Mesendoderm (in vitro differentiated cells): ENCODE data around the gene CCDC30. TPM values are rescaled to one million over a fixed set of nuclear protein-coding genes. Genes with fewer than 3 reads are reported as not detected.

ENCODE experiments used
- DNase-seq: peaks from one replicate; pipeline ENCODE4 v3.0.0; 2013
- H2AK5ac ChIP-seq: 2 replicates; pipeline ENCODE4 v1.6.1; 2013; ENCODE audit warnings: low read length, inconsistent platforms
- H2BK120ac ChIP-seq: 2 replicates; pipeline ENCODE4 v1.6.1; 2013; ENCODE audit warnings: low read depth, mild to moderate bottlenecking, low read length, moderate library complexity, mixed read lengths
- H2BK15ac ChIP-seq: replicated peaks from 2 replicates; pipeline ENCODE4 v1.6.1; 2013; ENCODE audit warnings: low read depth, mild to moderate bottlenecking, moderate library complexity
- H2BK5ac ChIP-seq: 2 replicates; pipeline ENCODE4 v1.6.1; 2013; ENCODE audit warnings: low read length, inconsistent platforms
- H3K18ac ChIP-seq: 2 replicates; pipeline ENCODE4 v1.6.1; 2013; ENCODE audit warnings: mild to moderate bottlenecking, low read length, mixed read lengths
- H3K23ac ChIP-seq: one replicate; pipeline ENCODE4 v1.6.1; 2013; ENCODE audit warnings: low read length
- H3K27ac ChIP-seq: 2 replicates; pipeline ENCODE4 v1.5.1; 2013; ENCODE audit warnings: low read depth, mild to moderate bottlenecking, inconsistent platforms, low read length, moderate library complexity
- H3K27me3 ChIP-seq: 2 replicates; pipeline ENCODE4 v1.6.1; 2013; ENCODE audit warnings: low read length, control low read depth, mild to moderate bottlenecking, inconsistent platforms; ENCODE audit not compliant: insufficient read depth, poor library complexity
- H3K36me3 ChIP-seq: 2 replicates; pipeline ENCODE4 v1.6.1; 2013; ENCODE audit warnings: low read length, inconsistent platforms; ENCODE audit not compliant: control insufficient read depth, insufficient read depth
- H3K4ac ChIP-seq: one replicate; pipeline ENCODE4 v1.6.1; 2013; ENCODE audit warnings: low read depth, mild to moderate bottlenecking, low read length, moderate library complexity
- H3K4me1 ChIP-seq: 2 replicates; pipeline ENCODE4 v1.6.1; 2013; ENCODE audit warnings: low read depth, low read length, inconsistent platforms; ENCODE audit not compliant: control insufficient read depth
- H3K4me2 ChIP-seq: 2 replicates; pipeline ENCODE4 v1.6.1; 2013; ENCODE audit warnings: low read length
- H3K4me3 ChIP-seq: 2 replicates; pipeline ENCODE4 v1.5.1; 2013; ENCODE audit warnings: mild to moderate bottlenecking, low read length
- H3K56ac ChIP-seq: one replicate; pipeline ENCODE4 v1.6.1; 2013; ENCODE audit warnings: low read length
- H3K79me1 ChIP-seq: 2 replicates; pipeline ENCODE4 v1.6.1; 2013; ENCODE audit warnings: low read length, inconsistent platforms
- H3K79me2 ChIP-seq: 2 replicates; pipeline ENCODE4 v1.6.1; 2013; ENCODE audit warnings: mild to moderate bottlenecking, low read length; ENCODE audit not compliant: control insufficient read depth, insufficient read depth
- H3K9ac ChIP-seq: 2 replicates; pipeline ENCODE4 v1.6.1; 2013; ENCODE audit warnings: low read length, inconsistent platforms
- H4K5ac ChIP-seq: one replicate; pipeline ENCODE4 v1.6.1; 2013; ENCODE audit warnings: low read length
- H4K8ac ChIP-seq: one replicate; pipeline ENCODE4 v1.6.1; 2013; ENCODE audit warnings: low read depth, mild to moderate bottlenecking, control low read depth, low read length, moderate library complexity
- WGBS: extraction: QIAGEN DNeasy Blood & Tissue Kit; methylation state at CpG from one replicate; pipeline ENCODE4 v1.1.7; 2013; ENCODE audit warnings: low lambda C conversion rate, missing lambda C conversion rate; ENCODE audit not compliant: insufficient coverage; ENCODE audit errors: extremely low coverage; 5-methylcytosine and 5-hydroxymethylcytosine counted together
- polyA plus RNA-seq, 2 experiments: library from polyadenylated mRNA; stranded (reverse); fragments of 200-250 nt; gene quantifications; one replicate each; pipeline ENCODE4 v1.2.3, GENCODE V29; 2013

CCDC30 gene
- polyA plus RNA-seq (2013, experiment 1 of 2): 1.2 TPM
- 1.5 TPM for polyA plus RNA-seq (2013, experiment 2 of 2)

DNA sequence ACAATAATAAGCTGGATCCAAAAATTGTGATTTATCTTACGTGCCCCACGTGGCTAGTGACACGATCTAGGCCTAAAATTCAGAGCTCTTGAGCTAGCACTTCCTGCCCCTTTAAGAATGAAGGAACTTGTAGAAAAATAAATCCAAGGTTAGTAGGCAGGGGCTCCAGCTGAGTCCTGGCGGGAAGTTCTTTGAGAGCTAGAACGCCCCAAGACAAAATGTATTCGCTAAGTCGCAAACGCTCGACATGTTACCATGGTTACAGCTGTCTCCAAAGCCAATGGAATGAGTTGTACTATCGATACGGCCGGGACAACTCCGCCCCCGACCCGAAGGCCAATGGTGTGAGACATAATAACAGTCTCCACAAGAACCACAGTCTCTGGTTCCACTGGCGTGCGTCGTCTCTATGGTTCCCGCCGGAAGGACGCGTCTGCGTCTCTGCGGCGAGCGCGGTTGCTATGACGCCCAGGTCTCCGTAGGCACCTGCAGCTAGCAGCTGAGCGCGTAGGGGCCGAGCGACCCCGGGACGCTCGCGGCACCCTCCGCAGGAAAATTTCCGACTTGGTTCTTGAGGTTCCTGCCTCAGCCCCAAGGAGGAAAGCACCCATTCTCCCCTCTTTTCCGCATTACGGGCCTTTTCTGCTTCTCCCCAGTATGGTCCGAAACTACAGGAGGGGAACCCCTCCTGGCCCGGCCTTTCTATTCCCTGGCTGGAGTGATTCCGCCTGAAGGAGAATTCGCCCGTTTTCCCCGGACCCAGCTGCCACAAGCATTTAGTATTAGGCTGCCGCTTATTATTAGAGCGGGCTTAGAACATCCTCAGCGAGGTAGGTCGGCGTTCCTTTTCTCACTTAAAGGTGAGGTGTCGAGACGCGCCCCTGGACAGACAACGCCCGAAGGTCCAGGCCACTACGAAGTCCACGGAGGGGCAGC, at the start of gene CCDC30:
TSS of gene CCDC30 (plus strand) at position 459 of the 936 bp plus-strand sequence. CDS start 17,266 bp downstream, outside the sequence.
- H3K27ac ChIP-seq: peak within 1 kb of the TSS; percentile 53
- no peak within 1 kb of the TSS for H2BK15ac ChIP-seq

DNA sequence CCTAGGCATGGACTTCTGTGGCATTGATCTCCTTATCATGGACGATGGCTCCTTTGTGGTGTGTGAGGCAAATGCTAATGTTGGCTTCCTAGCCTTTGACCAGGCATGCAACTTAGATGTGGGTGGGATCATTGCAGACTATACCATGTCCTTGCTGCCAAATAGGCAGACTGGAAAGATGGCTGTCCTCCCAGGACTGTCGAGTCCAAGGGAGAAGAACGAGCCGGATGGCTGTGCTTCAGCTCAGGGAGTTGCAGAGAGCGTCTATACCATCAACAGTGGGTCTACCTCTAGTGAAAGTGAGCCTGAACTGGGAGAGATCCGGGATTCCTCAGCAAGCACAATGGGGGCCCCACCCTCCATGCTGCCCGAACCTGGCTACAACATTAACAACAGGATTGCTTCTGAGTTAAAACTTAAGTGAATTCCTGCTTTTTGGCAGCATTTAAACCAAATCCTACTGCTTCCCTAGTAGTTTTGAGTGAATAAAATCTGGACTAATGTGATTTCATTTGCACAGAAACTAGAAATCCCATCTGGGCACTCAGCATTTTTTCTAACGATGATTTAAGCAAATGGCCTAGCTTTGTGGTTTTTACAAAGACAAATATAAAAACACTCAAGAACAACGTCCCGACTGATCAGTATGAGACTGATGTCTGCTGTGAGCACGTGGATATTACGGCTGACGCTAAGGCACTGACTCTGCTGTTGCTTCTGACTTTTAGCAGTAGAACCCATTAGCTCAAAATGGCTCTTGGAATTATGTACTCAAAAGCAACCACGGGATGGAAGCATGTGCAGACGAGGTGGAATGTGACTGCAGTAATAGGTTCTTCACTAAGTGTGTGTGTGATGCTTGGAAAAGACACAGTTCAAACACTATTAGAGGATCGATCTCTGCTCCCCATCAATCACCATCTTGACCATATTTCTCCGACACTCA, 48.3 kb upstream of the CCDC30 start:
- Histone ChIP-seq H3K36me3 (no peaks in the 10 kb centered on the region), H3K79me1 (no peaks in the 10 kb centered on the region), H3K4me3 (no peak overlapping the region), H3K4ac (no peak overlapping the region), H2BK15ac (no peak overlapping the region), H3K18ac (no peak overlapping the region), H2BK120ac (no peak overlapping the region), H3K56ac (no peak overlapping the region), H2BK5ac (no peak overlapping the region), H3K4me1 (no peaks in the 10 kb centered on the region), H3K4me2 (no peak overlapping the region), H3K23ac (no peak overlapping the region), H4K8ac (no peak overlapping the region), H3K79me2 (no peaks in the 10 kb centered on the region), H3K9ac (no peak overlapping the region), H3K27ac (no peak overlapping the region), H3K27me3 (no peaks in the 10 kb centered on the region), H2AK5ac (no peak overlapping the region), H4K5ac (no peak overlapping the region)
- no peak for DNase-seq
- no CpG with 5 or more reads among the region's 17 CpGs for WGBS

More for the DNA sequence above, at the start of gene CCDC30:
- peak within 1 kb of the TSS; percentile 32 for H3K4me3 ChIP-seq
- H3K79me2 ChIP-seq: no peaks in the 10 kb centered on the region
- no CpG with 5 or more reads among the region's 59 CpGs for WGBS
- peak within 1 kb of the TSS; percentile 57 for H3K9ac ChIP-seq
- no peaks in the 10 kb centered on the region for H3K27me3 ChIP-seq
- no peak within 1 kb of the TSS for H4K5ac ChIP-seq
- H2BK120ac ChIP-seq: no peak within 1 kb of the TSS
- peak; percentile 100 for DNase-seq
- no peak within 1 kb of the TSS for H4K8ac ChIP-seq
- H3K56ac ChIP-seq: peak within 1 kb of the TSS; percentile 45
- H3K4me1 ChIP-seq: no peaks in the 10 kb centered on the region
- no peak within 1 kb of the TSS for H3K18ac ChIP-seq
- no peak within 1 kb of the TSS for H2AK5ac ChIP-seq
- no peaks in the 10 kb centered on the region for H3K79me1 ChIP-seq
- H3K4ac ChIP-seq: no peak within 1 kb of the TSS
- H3K23ac ChIP-seq: no peak within 1 kb of the TSS
- H3K36me3 ChIP-seq: no peaks in the 10 kb centered on the region
- H2BK5ac ChIP-seq: no peak within 1 kb of the TSS
- H3K4me2 ChIP-seq: peak within 1 kb of the TSS; percentile 66

DNA sequence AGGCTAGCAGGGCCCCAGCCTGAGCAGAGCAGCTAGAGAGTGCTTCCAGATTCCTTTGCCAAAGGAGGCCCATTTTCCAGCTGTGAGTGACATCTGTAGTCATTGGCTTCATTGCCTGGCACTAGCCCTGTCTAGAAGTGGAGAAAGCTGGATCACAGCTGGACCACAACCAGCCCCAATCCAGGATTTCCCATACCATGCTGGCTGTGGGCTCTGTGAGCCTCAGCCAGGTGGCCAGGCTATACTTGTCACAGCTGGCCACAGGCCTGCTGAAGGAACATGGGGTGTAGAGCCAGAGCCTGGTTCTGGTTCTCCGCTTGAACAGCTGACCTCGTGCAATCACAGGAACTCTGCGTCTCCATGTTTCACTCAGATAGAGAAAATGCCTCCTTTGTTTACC, 45.9 kb upstream of the CCDC30 start:
- Histone ChIP-seq H3K18ac (no peak overlapping the region), H3K4me1 (no peaks in the 10 kb centered on the region), H3K4ac (no peak overlapping the region), H2AK5ac (no peak overlapping the region), H3K36me3 (no peaks in the 10 kb centered on the region), H3K27me3 (no peaks in the 10 kb centered on the region), H2BK5ac (no peak overlapping the region), H3K4me2 (no peak overlapping the region), H3K23ac (no peak overlapping the region), H2BK15ac (no peak overlapping the region), H3K79me2 (no peaks in the 10 kb centered on the region), H4K8ac (no peak overlapping the region), H2BK120ac (no peak overlapping the region), H3K56ac (no peak overlapping the region), H3K9ac (no peak overlapping the region), H4K5ac (no peak overlapping the region), H3K27ac (no peak overlapping the region), H3K79me1 (no peaks in the 10 kb centered on the region), H3K4me3 (no peak overlapping the region)
- no peak for DNase-seq
- WGBS: no CpG with 5 or more reads among the region's 3 CpGs

DNA sequence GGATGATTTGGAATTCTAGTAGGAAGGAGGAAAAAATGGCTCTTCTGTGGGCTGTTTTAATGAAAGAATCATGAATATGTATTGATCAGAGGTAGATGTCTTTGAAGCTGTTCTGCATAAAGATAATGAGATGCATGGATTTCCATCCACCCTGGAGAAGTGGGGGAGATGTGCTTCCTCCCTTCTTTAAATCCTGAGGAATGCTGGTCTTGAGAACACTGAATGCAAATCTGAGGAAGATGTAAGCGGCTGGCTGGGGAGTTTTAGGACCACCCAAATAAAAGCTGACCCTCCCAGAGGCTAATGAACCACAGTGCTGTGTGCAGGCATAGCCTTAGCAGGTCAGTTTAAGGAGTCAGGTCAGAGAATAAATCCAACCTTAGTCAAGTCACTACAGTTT, 44.6 kb upstream of the CCDC30 start:
- no peak overlapping the region for H3K23ac ChIP-seq
- H3K4ac ChIP-seq: no peak overlapping the region
- H3K79me2 ChIP-seq: no peaks in the 10 kb centered on the region
- no peak overlapping the region for H3K4me2 ChIP-seq
- no peaks in the 10 kb centered on the region for H3K36me3 ChIP-seq
- H3K56ac ChIP-seq: no peak overlapping the region
- no peak overlapping the region for H2BK15ac ChIP-seq
- no peak overlapping the region for H2BK120ac ChIP-seq
- no peaks in the 10 kb centered on the region for H3K79me1 ChIP-seq
- H4K8ac ChIP-seq: no peak overlapping the region
- H2BK5ac ChIP-seq: no peak overlapping the region
- H3K4me1 ChIP-seq: no peaks in the 10 kb centered on the region
- no CpG with 5 or more reads among the region's 1 CpG for WGBS
- no peak overlapping the region for H3K27ac ChIP-seq
- H2AK5ac ChIP-seq: no peak overlapping the region
- no peak overlapping the region for H3K4me3 ChIP-seq
- H3K27me3 ChIP-seq: no peaks in the 10 kb centered on the region
- no peak overlapping the region for H4K5ac ChIP-seq
- no peak overlapping the region for H3K18ac ChIP-seq
- no peak overlapping the region for H3K9ac ChIP-seq
- peak; percentile 26 for DNase-seq

DNA sequence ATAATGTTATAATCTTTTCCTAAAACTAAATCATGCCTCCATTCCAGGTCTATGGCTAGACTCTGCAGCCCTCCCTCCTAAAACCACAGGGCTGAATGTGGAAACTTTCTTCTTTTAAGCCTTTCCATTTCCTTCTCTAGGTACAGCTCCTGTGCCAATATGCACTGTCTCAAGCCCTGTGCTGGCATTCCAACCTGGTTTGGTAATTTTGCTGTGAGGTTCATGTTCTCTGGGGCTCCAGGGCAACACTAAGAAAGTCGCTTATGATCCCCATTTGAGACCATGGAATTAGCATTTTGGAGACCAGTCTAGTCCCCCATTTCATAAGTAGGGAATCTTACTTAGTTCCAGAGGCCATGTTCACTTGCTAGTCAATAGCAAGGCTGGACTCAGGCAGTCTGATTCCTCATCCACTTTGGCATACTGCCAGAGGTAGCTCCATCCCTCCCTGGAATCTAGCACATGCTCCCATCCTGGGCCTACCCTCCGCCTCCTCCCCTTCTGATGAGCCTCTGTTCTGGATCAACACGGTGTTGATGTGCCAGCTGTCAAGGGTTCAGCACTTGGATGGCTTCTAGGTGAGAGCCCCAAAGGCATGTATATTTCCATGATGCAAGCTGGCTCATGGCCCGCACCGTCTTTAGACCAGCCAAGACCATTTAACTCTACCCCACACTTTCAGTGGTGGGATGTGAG, 43.8 kb upstream of the CCDC30 start:
- Histone ChIP-seq H3K36me3 (no peaks in the 10 kb centered on the region), H3K18ac (no peak overlapping the region), H2AK5ac (no peak overlapping the region), H3K4ac (no peak overlapping the region), H2BK15ac (no peak overlapping the region), H3K4me1 (no peaks in the 10 kb centered on the region), H2BK120ac (no peak overlapping the region), H4K8ac (no peak overlapping the region), H3K27me3 (no peaks in the 10 kb centered on the region), H4K5ac (no peak overlapping the region), H3K79me2 (no peaks in the 10 kb centered on the region), H3K4me3 (no peak overlapping the region), H3K27ac (no peak overlapping the region), H3K79me1 (no peaks in the 10 kb centered on the region), H3K9ac (no peak overlapping the region), H3K4me2 (no peak overlapping the region), H3K56ac (no peak overlapping the region), H2BK5ac (no peak overlapping the region), H3K23ac (no peak overlapping the region)
- no CpG with 5 or more reads among the region's 5 CpGs for WGBS
- no peak for DNase-seq
